H1 (cell line): Measurements from ENCODE around the gene MARS1. TPM values are rescaled to one million over a fixed set of nuclear protein-coding genes. Genes with fewer than 3 reads are reported as not detected.
A peak's percentile ranks its signal among the peaks of the same experiment; 100 is the strongest.

Source experiments
- CTCF ChIA-PET: fragments of 300-600 bp; sonication (Branson Sonifier 250); formaldehyde crosslinking; loops from one replicate; lab custom pipeline; 2021; ENCODE audit not compliant: partially characterized antibody; lab: Charles Lee
- POLR2A ChIA-PET: fragments of 300-600 bp; sonication (Branson Sonifier 250); formaldehyde crosslinking; loops from one replicate; lab custom pipeline; 2021; ENCODE audit warnings: inconsistent platforms; ENCODE audit not compliant: partially characterized antibody; lab: Charles Lee
- DNase-seq, 2 experiments: peaks; one replicate each; pipeline versions ENCODE4 v3.0.0 to v3.0.0-alpha.2; 2010 to 2022; ENCODE audit warnings: low spot score in 2 of 2, low read depth in 1 of 2, mixed read lengths in 1 of 2
- FAIRE-seq: peaks from 2 replicates; lab custom pipeline; 2011; peaks lifted over from hg19 to GRCh38; lab: Jason Lieb, UNC
- H2AFZ ChIP-seq: 2 replicates; pipeline ENCODE4 v1.8.1; 2012; ENCODE audit warnings: low read length, inconsistent platforms
- H2AK5ac ChIP-seq: 2 replicates; pipeline ENCODE4 v1.6.1; 2013; ENCODE audit warnings: low read depth, low read length
- H2BK120ac ChIP-seq: replicated peaks from 2 replicates; pipeline ENCODE3; 2013; ENCODE audit warnings: low read depth, low read length, inconsistent platforms
- H2BK12ac ChIP-seq: 2 replicates; pipeline ENCODE4 v1.6.1; 2013; ENCODE audit warnings: low read depth, low read length
- H2BK15ac ChIP-seq: 2 replicates; pipeline ENCODE4 v1.6.1; 2013; ENCODE audit warnings: low read length
- H2BK20ac ChIP-seq: 2 replicates; pipeline ENCODE4 v1.6.1; 2013; ENCODE audit warnings: low read length
- H2BK5ac ChIP-seq: 2 replicates; pipeline ENCODE4 v1.6.1; 2013; ENCODE audit warnings: low read depth, low read length
- H3K14ac ChIP-seq: 2 replicates; pipeline ENCODE4 v1.6.1; 2013; ENCODE audit warnings: inconsistent platforms; ENCODE audit not compliant: insufficient read length
- H3K18ac ChIP-seq: 2 replicates; pipeline ENCODE4 v1.6.1; 2013; ENCODE audit warnings: low read length; ENCODE audit errors: extremely low read depth
- H3K23ac ChIP-seq: 2 replicates; pipeline ENCODE4 v1.6.1; 2013; ENCODE audit warnings: inconsistent platforms; ENCODE audit not compliant: insufficient read length
- H3K23me2 ChIP-seq: 2 replicates; pipeline ENCODE4 v1.6.1; 2013; ENCODE audit warnings: low read depth, low read length
- H3K27ac ChIP-seq: 2 replicates; pipeline ENCODE4 v1.6.1; 2011; ENCODE audit warnings: low read depth, low read length, inconsistent platforms
- H3K27me3 ChIP-seq, 4 experiments: replicated peaks in 1 of 4; 1 replicate in 1 of 4; 2 replicates in 3 of 4; pipeline versions ENCODE4 v1.6.1 to v1.8.1; 2011 to 2013; ENCODE audit warnings: low read length in 3 of 4, mild to moderate bottlenecking in 3 of 4, inconsistent platforms in 2 of 4, mixed read lengths in 2 of 4, moderate library complexity in 1 of 4; ENCODE audit not compliant: control insufficient read depth in 3 of 4, insufficient read depth in 3 of 4; ENCODE audit errors: extremely low read depth in 1 of 4
- H3K36me3 ChIP-seq, 4 experiments: 2 replicates each; pipeline versions ENCODE4 v1.6.1 to v1.8.1; 2011 to 2013; ENCODE audit warnings: mild to moderate bottlenecking in 4 of 4, low read length in 3 of 4, moderate library complexity in 2 of 4, control low read depth in 1 of 4, inconsistent platforms in 1 of 4; ENCODE audit not compliant: insufficient read depth in 4 of 4, control insufficient read depth in 2 of 4
- H3K4ac ChIP-seq: replicated peaks from 2 replicates; pipeline ENCODE3; 2013; ENCODE audit warnings: low read length, low read depth, mixed read lengths, inconsistent platforms; ENCODE audit not compliant: insufficient read length
- H3K4me1 ChIP-seq, 4 experiments: replicated peaks in 1 of 4; 1 replicate in 1 of 4; 2 replicates in 3 of 4; pipeline versions ENCODE4 v1.6.1 to v1.8.1; 2011 to 2013; ENCODE audit warnings: low read length in 3 of 4, inconsistent platforms in 2 of 4, mixed read lengths in 1 of 4; ENCODE audit not compliant: insufficient read depth in 4 of 4, control insufficient read depth in 3 of 4
- H3K4me2 ChIP-seq, 2 experiments: 2 replicates each; pipeline versions ENCODE4 v1.6.1 to v1.8.1; 2011 to 2013; ENCODE audit warnings: low read depth in 2 of 2, low read length in 2 of 2, control low read depth in 1 of 2, inconsistent platforms in 1 of 2, mild to moderate bottlenecking in 1 of 2; ENCODE audit not compliant: insufficient read depth in 1 of 2
- H3K4me3 ChIP-seq, 4 experiments: fragments of 200-600, 300-600 bp in 1 of 4; sonication (generic), shearing (Covaris generic), sonication (Bioruptor Twin) in 1 of 4; 2 replicates each; pipeline versions ENCODE4 v1.5.1 to v1.8.1; 2011 to 2016; ENCODE audit warnings: low read length in 4 of 4, low read depth in 3 of 4, control low read depth in 2 of 4, inconsistent platforms in 2 of 4, mild to moderate bottlenecking in 2 of 4, mixed read lengths in 1 of 4, moderate library complexity in 1 of 4; ENCODE audit not compliant: insufficient read depth in 2 of 4; ENCODE audit errors: extremely low read depth in 1 of 4
- H3K56ac ChIP-seq: replicated peaks from 2 replicates; pipeline ENCODE3; 2013; ENCODE audit warnings: low read depth, mild to moderate bottlenecking, mixed read lengths, low read length, inconsistent platforms; ENCODE audit not compliant: insufficient read length
- H3K79me1 ChIP-seq: 2 replicates; pipeline ENCODE4 v1.6.1; 2013; ENCODE audit warnings: low read depth, low read length, control low read depth
- H3K79me2 ChIP-seq, 2 experiments: 2 replicates each; pipeline versions ENCODE4 v1.6.1 to v1.8.1; 2012 to 2013; ENCODE audit warnings: low read length in 2 of 2, mild to moderate bottlenecking in 2 of 2, inconsistent platforms in 1 of 2; ENCODE audit not compliant: insufficient read depth in 2 of 2, control insufficient read depth in 1 of 2
- H3K9ac ChIP-seq, 4 experiments: replicated peaks in 1 of 4; 1 replicate in 1 of 4; 2 replicates in 3 of 4; pipeline versions ENCODE4 v1.6.1 to v1.8.1; 2011 to 2013; ENCODE audit warnings: low read depth in 3 of 4, low read length in 3 of 4, control low read depth in 2 of 4, mild to moderate bottlenecking in 2 of 4, moderate library complexity in 2 of 4, inconsistent platforms in 1 of 4; ENCODE audit errors: extremely low read depth in 1 of 4
- H3K9me3 ChIP-seq, 2 experiments: 2 replicates each; pipeline versions ENCODE4 v1.6.1 to v1.8.1; 2012 to 2013; ENCODE audit warnings: mild to moderate bottlenecking in 2 of 2, moderate library complexity in 2 of 2, control low read depth in 1 of 2, inconsistent platforms in 1 of 2, low read depth in 1 of 2, low read length in 1 of 2, mixed read lengths in 1 of 2; ENCODE audit not compliant: insufficient read depth in 2 of 2
- H4K20me1 ChIP-seq, 2 experiments: replicated peaks in 1 of 2; 2 replicates each; pipeline versions ENCODE3 to v1.8.1; 2011 to 2013; ENCODE audit warnings: inconsistent platforms in 2 of 2, low read length in 2 of 2, mild to moderate bottlenecking in 1 of 2; ENCODE audit not compliant: insufficient read depth in 2 of 2, control insufficient read depth in 1 of 2
- H4K5ac ChIP-seq: 2 replicates; pipeline ENCODE4 v1.6.1; 2013; ENCODE audit warnings: low read length, low read depth, mixed read lengths, inconsistent platforms; ENCODE audit not compliant: insufficient read length
- H4K8ac ChIP-seq: 2 replicates; pipeline ENCODE4 v1.8.0; 2013; ENCODE audit warnings: mild to moderate bottlenecking, moderate library complexity, low read length, inconsistent platforms; ENCODE audit not compliant: insufficient read depth; ENCODE audit errors: extremely low read depth
- H4K91ac ChIP-seq: replicated peaks from 2 replicates; pipeline ENCODE3; 2013; ENCODE audit warnings: low read length, mixed read lengths, inconsistent platforms; ENCODE audit not compliant: insufficient read length
- KDM1A ChIP-seq: fragments of 200-600, 300-600 bp; sonication (generic); IDR thresholded peaks from 2 replicates; pipeline ENCODE4 v1.7.1; 2016; ENCODE audit warnings: mild to moderate bottlenecking, low read length, borderline replicate concordance
- WGBS, 2 experiments: shearing (Covaris generic) in 1 of 2; methylation state at CpG; one replicate each; pipeline versions ENCODE4 v1.1.6 to v1.1.7; 2013 to 2015; ENCODE audit warnings: low lambda C conversion rate in 2 of 2, mixed read lengths in 2 of 2, inconsistent platforms in 1 of 2, low coverage in 1 of 2, missing lambda C conversion rate in 1 of 2; ENCODE audit not compliant: insufficient replicate concordance in 2 of 2, insufficient coverage in 1 of 2, insufficient read length in 1 of 2; ENCODE audit errors: extremely low coverage in 1 of 2, missing lambda C conversion rate in 1 of 2; 5-methylcytosine and 5-hydroxymethylcytosine counted together
- polyA plus RNA-seq, 7 experiments: library from polyadenylated mRNA; depleted of rRNA in 3 of 7; stranded (reverse) in 5 of 7; unstranded in 2 of 7; fragments of >200 nt in 5 of 7; fragments of 200-250 nt in 2 of 7; gene quantifications; 1 replicate in 5 of 7; 2 replicates in 1 of 7; 4 replicates in 1 of 7; pipeline versions ENCODE4 v1.2.1 to v1.2.3, GENCODE V29; 2011 to 2013; ENCODE audit warnings: missing spikeins in 2 of 7, mixed read lengths in 2 of 7
- total RNA-seq: library from RNA; stranded (reverse); fragmentation: NEBNext Ultra II Directional; extraction: Animal tissue kit (Norgen Biotek cat#: 25700); gene quantifications from 2 replicates; pipeline ENCODE4 v1.2.1, GENCODE V29; 2021

The MARS1 gene
- total and polyA plus RNA-seq, 2 of the 8 experiments (the other 6 are each of a cell fraction or from before 2014, with no cell fraction given) = 194 to 407 TPM

- CTCF ChIA-PET = interaction anchor here (0.6 to 1.5 kb wide), 5 partner anchors 18 to 41 kb away, joined by 3 to 5 read pairs (median 3); no protein-coding TSS in a partner anchor
- Histone ChIP-seq H2BK20ac (no peak overlapping the region), H2BK15ac (no peak overlapping the region), H3K27ac (peak overlapping the region; percentile 35; the same call in 1 of the 2 replicates), H3K23me2 (peaks cover 12% of the 10 kb centered on the region), H3K4ac (no peak overlapping the region), H3K36me3 (peaks cover 46 to 72% (median 57%) of the 10 kb centered on the region in 4 experiments), H3K23ac (no peak overlapping the region), H3K18ac (no peak overlapping the region), H2BK120ac (no peak overlapping the region), H3K27me3 (no peaks in the 10 kb centered on the region), H2AK5ac (no peak overlapping the region), H3K56ac (no peak overlapping the region), H2BK5ac (no peak overlapping the region), H3K4me2 (no peak overlapping the region; a peak in 1 of 4 replicates), H2AFZ (no peak overlapping the region), H4K91ac (no peak overlapping the region), H4K5ac (no peak overlapping the region), H3K79me2 (peaks cover 0 to 20% of the 10 kb centered on the region in 2 experiments; a peak in 2 of 4 replicates), H3K9me3 (no peaks in the 10 kb centered on the region), H4K20me1 (peaks cover 7 to 17% of the 10 kb centered on the region in 2 experiments), H3K4me3 (no peak overlapping the region), H4K8ac (no peak overlapping the region), H3K4me1 (peaks cover 3 to 11% (median 8%) of the 10 kb centered on the region in 4 experiments), H3K79me1 (no peaks in the 10 kb centered on the region), H3K14ac (no peak overlapping the region), H2BK12ac (no peak overlapping the region), H3K9ac (no peak overlapping the region)
- POLR2A ChIA-PET = interaction anchor here (0.7 to 6.0 kb wide), 11 partner anchors 8 to 284 kb away, joined by 3 to 55 read pairs (median 6); partner anchors contain the start of gene DCTN2
- DNase-seq = no peak
- WGBS, 2 experiments = 95% methylated on average over 11 of the region's 11 CpGs; no CpG with 5 or more reads in 1 of the 2 experiments
- FAIRE-seq = no peak
- TF ChIP-seq KDM1A = no peak
Observed at GRCh38 chr12:57516617-57517153, 28.8 kb downstream of the MARS1 start.
